GM19328 (cell line): ENCODE results near the gene TLK2.

Experiments
- ATAC-seq: cut with Tn5 transposase; IDR thresholded peaks from one replicate; pipeline ENCODE4 v1.9.1; 2021; ENCODE audit warnings: mild to moderate bottlenecking, moderate library complexity; ENCODE audit not compliant: unreplicated experiment

The TLK2 gene

GRCh38 chr17:62652251-62653001 is 173.8 kb downstream of the TLK2 start:
- ATAC-seq = no peak

GRCh38 chr17:62653002-62653825 is 174.6 kb downstream of the TLK2 start:
- ATAC-seq = peak; percentile 81

- no peak for ATAC-seq
Measured at GRCh38 chr17:62653826-62654761, 175.5 kb downstream of the TLK2 start.

GRCh38 chr17:62655656-62656055 is 177.0 kb downstream of the TLK2 start:
- no peak for ATAC-seq

GRCh38 chr17:62656446-62656845 is 177.8 kb downstream of the TLK2 start:
- ATAC-seq = no peak

GRCh38 chr17:62657145-62657665 is 178.6 kb downstream of the TLK2 start:
- no peak for ATAC-seq

- ATAC-seq = no peak
Measured at GRCh38 chr17:62657690-62658089, 179.1 kb downstream of the TLK2 start.

- no peak for ATAC-seq
Measured at GRCh38 chr17:62658136-62658920, 179.7 kb downstream of the TLK2 start.

GRCh38 chr17:62660629-62661118 is 182.0 kb downstream of the TLK2 start:
- no peak for ATAC-seq

GRCh38 chr17:62661337-62661736 is 182.7 kb downstream of the TLK2 start:
- no peak for ATAC-seq

- ATAC-seq = no peak
Measured at GRCh38 chr17:62662855-62663254, 184.2 kb downstream of the TLK2 start.
